Ishikawa (cell line): ENCODE results near the gene SLC25A2.

ENCODE experiments used
- CEBPB ChIP-seq: IDR thresholded peaks from 2 replicates; pipeline ENCODE4 v1.6.1; 2012
- CREB1 ChIP-seq: IDR thresholded peaks from 2 replicates; pipeline ENCODE4 v1.6.1; 2012; ENCODE audit warnings: low read depth
- EGR1 ChIP-seq: IDR thresholded peaks from 2 replicates; pipeline ENCODE4 v1.6.1; 2012
- EP300 ChIP-seq: IDR thresholded peaks from 2 replicates; pipeline ENCODE4 v1.6.1; 2012; ENCODE audit warnings: borderline replicate concordance
- FOXM1 ChIP-seq: IDR thresholded peaks from 2 replicates; pipeline ENCODE4 v1.6.1; 2012; ENCODE audit warnings: low read depth, borderline replicate concordance
- NFIC ChIP-seq: IDR thresholded peaks from 2 replicates; pipeline ENCODE4 v1.6.1; 2012
- RAD21 ChIP-seq: IDR thresholded peaks from 2 replicates; pipeline ENCODE4 v1.6.1; 2012; ENCODE audit warnings: low read depth
- TAF1 ChIP-seq: IDR thresholded peaks from 2 replicates; pipeline ENCODE4 v1.6.1; 2012; ENCODE audit warnings: low read depth, mild to moderate bottlenecking
- TCF12 ChIP-seq: IDR thresholded peaks from 2 replicates; pipeline ENCODE4 v1.6.1; 2012; ENCODE audit warnings: low read depth
- TEAD4 ChIP-seq: IDR thresholded peaks from 2 replicates; pipeline ENCODE4 v1.6.1; 2012
- YY1 ChIP-seq: IDR thresholded peaks from 2 replicates; pipeline ENCODE4 v1.6.1; 2012; ENCODE audit warnings: low read depth
- ZBTB7A ChIP-seq: IDR thresholded peaks from 2 replicates; pipeline ENCODE4 v1.6.1; 2012; ENCODE audit warnings: low read depth
- TF ChIP-seq, protein P1 (sequence below): IDR thresholded peaks from 2 replicates; pipeline ENCODE4 v1.6.1; 2012; ENCODE audit warnings: low read depth, mild to moderate bottlenecking
- TF ChIP-seq, protein P2 (sequence below): IDR thresholded peaks from 2 replicates; pipeline ENCODE4 v1.6.1; 2012
- TF ChIP-seq, protein P3 (sequence below): IDR thresholded peaks from 2 replicates; pipeline ENCODE4 v1.6.1; 2012

SLC25A2 gene

DNA sequence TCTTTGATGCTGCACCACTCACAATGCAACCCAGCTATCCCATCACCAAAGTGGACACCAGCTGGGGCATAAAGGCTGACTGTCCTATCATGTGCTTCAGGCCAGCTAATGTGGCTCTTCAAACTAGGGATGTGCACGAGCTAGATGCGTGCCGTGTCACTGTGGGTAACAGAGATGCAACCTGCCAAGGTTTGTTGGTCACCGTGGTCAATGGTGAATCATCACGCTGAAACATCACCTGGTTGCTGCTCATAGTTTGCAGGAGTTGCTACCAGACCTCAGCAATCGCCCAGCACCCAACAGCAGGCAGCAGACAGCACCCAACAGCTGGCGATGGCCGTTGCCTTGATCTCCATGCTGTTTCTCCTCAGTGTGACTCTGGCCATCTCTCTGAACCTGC is 24.4 kb upstream of the SLC25A2 start:
- TF ChIP-seq, protein P1, sequence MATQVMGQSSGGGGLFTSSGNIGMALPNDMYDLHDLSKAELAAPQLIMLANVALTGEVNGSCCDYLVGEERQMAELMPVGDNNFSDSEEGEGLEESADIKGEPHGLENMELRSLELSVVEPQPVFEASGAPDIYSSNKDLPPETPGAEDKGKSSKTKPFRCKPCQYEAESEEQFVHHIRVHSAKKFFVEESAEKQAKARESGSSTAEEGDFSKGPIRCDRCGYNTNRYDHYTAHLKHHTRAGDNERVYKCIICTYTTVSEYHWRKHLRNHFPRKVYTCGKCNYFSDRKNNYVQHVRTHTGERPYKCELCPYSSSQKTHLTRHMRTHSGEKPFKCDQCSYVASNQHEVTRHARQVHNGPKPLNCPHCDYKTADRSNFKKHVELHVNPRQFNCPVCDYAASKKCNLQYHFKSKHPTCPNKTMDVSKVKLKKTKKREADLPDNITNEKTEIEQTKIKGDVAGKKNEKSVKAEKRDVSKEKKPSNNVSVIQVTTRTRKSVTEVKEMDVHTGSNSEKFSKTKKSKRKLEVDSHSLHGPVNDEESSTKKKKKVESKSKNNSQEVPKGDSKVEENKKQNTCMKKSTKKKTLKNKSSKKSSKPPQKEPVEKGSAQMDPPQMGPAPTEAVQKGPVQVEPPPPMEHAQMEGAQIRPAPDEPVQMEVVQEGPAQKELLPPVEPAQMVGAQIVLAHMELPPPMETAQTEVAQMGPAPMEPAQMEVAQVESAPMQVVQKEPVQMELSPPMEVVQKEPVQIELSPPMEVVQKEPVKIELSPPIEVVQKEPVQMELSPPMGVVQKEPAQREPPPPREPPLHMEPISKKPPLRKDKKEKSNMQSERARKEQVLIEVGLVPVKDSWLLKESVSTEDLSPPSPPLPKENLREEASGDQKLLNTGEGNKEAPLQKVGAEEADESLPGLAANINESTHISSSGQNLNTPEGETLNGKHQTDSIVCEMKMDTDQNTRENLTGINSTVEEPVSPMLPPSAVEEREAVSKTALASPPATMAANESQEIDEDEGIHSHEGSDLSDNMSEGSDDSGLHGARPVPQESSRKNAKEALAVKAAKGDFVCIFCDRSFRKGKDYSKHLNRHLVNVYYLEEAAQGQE: no peak
- TF ChIP-seq CREB1 (no peak), EP300 (no peak), TAF1 (no peak), TEAD4 (no peak), ZBTB7A (no peak), EGR1 (no peak), FOXM1 (no peak), NFIC (no peak), RAD21 (no peak), TCF12 (no peak), CEBPB (no peak), YY1 (no peak)
- TF ChIP-seq, protein P2, sequence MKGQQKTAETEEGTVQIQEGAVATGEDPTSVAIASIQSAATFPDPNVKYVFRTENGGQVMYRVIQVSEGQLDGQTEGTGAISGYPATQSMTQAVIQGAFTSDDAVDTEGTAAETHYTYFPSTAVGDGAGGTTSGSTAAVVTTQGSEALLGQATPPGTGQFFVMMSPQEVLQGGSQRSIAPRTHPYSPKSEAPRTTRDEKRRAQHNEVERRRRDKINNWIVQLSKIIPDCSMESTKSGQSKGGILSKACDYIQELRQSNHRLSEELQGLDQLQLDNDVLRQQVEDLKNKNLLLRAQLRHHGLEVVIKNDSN: no peak
- TF ChIP-seq, protein P3, sequence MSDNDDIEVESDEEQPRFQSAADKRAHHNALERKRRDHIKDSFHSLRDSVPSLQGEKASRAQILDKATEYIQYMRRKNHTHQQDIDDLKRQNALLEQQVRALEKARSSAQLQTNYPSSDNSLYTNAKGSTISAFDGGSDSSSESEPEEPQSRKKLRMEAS: no peak

DNA sequence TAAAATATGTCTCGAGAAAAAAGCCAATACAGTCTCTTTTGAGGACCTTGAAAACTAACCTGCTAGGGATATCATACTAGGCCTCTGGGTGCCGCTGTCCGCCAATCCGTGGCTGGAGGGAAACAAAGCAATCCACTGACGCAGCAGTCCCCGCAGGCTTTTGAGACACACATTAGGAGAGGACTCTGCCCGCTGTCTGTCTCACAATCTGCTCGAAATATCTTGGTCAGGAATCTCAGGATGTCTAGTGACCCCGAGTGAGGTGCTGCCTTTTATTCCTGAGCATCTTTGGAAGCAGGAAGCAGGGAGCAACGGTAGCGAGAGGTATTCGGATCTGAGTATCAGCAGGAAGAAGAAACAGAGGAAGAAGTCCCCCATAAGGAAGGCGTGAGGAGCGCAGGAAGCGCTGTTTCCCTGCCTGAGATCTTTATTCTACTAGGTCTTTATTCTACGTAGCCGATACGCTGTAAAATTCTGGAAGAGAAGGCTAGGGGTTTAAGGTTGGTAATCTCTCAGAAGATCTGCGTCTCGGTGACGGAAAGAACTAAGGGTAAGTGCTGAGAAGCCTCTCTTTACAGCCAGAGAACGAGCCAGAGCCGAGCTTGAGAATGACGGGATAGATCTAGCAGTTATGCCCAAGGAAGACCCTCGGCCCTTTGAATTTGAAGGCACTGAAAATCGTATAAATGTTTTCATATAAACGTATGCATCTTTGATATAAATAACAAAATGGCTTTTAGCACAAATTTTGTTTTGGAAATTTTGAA is 22.4 kb upstream of the SLC25A2 start:
- TF ChIP-seq RAD21 (peak; percentile 28; the same call in 1 of the 2 replicates), EP300 (no peak)

DNA sequence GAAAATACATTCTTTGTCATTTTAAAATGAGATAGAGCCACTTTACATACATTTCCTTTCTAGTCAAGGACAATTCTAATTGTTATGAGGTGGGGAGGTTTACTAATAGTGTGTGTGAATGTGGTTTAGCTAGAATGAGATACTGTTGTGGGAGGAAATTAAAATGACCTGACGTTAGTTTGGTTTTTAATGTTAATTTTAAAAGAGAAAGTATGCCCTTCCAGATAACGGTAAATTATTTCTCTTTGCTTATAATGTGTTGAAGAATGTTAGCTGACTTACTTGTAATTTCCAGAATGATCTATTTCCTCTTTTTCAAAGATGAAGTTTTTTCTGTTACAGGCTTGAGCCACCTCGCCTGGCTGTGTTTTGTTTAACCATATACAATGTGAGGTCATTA is 18.4 kb upstream of the SLC25A2 start:
- no peak for TF ChIP-seq NFIC
- no peak for TF ChIP-seq FOXM1
- TF ChIP-seq TEAD4: no peak
- TF ChIP-seq CREB1: no peak
- TF ChIP-seq TAF1: no peak
- TF ChIP-seq, protein P3: no peak
- TF ChIP-seq YY1: no peak
- TF ChIP-seq TCF12: no peak
- TF ChIP-seq, protein P2: no peak
- TF ChIP-seq EGR1: no peak
- TF ChIP-seq EP300: no peak
- no peak for TF ChIP-seq RAD21

DNA sequence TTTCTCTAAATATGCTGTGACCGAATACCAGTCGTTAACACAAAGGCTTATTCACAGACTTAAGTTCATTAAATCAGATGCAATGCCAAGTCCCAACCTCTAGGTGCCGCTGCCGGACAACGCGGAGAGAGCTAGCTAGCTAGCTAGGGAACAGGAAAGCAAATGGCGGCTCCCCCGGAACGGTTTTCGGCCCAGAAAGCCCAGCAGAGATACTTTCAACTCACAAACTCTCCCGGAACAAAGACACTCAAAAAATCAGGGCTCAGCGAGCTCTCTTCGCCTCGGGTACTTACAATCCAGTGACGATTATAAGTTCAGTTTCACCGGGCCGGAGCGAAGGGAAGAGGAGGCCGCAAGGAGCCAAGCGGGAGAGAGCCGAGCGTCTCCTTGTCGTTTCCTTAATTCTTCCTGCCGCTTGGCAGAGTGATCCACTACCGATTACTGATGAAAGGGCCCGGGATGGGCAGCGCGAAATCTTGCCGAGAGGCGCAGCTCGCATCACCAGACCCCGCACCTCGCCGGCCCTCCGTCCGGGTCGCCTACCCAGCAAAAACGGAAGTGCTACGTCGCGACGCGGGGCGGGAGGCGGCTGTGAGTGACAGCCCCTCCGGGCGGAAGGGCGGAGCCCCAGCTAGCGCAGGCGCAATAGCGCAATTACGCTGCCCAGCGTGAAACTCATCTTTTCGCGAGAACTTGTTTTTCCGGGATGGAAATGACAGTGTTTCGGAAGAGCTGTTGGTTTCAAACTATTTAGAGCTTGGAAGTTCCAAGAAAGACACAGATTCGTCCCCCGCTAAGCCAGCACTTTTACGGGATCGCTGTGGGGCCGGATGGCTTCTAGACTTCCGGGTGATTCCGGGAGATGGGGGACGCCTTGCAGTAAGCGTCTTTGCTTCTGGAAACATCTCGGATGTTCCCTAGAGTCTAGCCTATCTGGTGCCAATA is 16.6 kb upstream of the SLC25A2 start, which contains the start of gene TAF7:
TSS of gene TAF7 (minus strand) at position 560 of the 945 bp plus-strand sequence. CDS start 740 bp downstream, outside the sequence.
- TF ChIP-seq, protein P1: no peak
- TF ChIP-seq RAD21: peak; percentile 45
- TF ChIP-seq EGR1: no peak
- TF ChIP-seq NFIC: peak; percentile 14; the same call in 1 of the 2 replicates
- peak; percentile 89 for TF ChIP-seq YY1
- no peak for TF ChIP-seq ZBTB7A
- TF ChIP-seq TCF12: peak; percentile 38
- TF ChIP-seq TEAD4: no peak
- TF ChIP-seq, protein P3: peak; percentile 72
- no peak for TF ChIP-seq FOXM1
- TF ChIP-seq TAF1: peak; percentile 91
- no peak for TF ChIP-seq CREB1
- 0 out of 2 replicates have a peak, but pooled peaks have one; percentile 2 for TF ChIP-seq CEBPB
- TF ChIP-seq, protein P2: no peak
- no peak for TF ChIP-seq EP300
